Measurements from ENCODE around the gene EIF3A.

EIF3A gene

DNA sequence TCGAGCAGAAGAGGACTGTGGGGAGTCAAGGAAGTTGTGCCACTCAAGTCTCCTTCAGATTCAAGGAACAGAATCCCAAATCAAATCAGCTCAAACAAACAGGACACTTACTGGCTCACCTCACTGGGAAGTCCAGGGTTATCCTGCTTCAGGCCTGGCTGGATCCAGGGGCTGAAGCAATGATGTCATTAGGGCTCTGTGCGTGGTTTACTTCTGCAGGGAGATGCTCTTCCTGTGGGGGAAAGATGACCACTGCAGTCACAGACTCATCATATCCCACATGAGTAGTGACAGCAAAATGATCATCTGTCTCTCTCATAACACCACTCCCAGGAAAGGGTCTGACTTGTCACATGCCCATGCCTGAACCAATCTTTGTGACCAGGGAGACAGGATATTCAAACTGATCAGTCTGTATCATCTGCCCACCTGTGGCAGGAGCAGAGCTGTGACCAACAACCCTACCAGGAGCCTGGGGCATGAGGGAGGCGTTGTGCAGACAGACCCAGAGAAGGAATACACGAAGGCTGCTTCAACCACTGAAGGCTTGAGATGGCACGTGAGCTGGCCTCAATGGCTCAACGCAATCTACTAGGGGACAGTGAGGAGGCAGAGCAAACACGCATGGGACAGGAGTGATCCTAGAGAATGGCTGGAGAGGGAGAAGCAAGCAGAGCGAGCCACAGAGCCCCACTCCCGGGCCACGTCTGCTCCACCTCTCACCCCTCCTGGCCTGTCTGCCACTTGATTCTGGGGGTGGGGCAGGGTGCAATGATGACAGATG lies 78.7 kb downstream of the EIF3A start:
- no peak for DNase-seq

GRCh38 chr10:118998183-118998582 lies 82.4 kb downstream of the EIF3A start:
- no peak for DNase-seq

DNA sequence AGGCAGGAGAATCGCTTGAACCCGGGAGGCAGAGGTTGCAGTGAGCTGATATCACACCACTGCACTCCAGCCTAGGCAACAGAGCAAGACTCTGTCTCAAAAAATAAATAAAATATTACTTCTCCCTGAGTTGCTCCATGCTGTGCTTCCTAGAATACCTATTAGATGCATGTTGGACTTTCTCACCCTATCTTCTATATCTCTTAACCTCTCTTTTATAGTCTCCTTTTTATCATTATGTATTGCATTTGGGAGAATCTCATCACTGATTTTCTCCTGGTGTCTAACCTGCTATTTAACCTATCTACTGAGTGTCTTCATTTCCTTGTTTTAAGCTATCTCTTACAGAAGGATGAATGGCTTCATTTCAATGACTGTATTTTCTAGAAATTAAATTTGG lies 83.2 kb downstream of the EIF3A start:
- DNase-seq: no peak

DNA sequence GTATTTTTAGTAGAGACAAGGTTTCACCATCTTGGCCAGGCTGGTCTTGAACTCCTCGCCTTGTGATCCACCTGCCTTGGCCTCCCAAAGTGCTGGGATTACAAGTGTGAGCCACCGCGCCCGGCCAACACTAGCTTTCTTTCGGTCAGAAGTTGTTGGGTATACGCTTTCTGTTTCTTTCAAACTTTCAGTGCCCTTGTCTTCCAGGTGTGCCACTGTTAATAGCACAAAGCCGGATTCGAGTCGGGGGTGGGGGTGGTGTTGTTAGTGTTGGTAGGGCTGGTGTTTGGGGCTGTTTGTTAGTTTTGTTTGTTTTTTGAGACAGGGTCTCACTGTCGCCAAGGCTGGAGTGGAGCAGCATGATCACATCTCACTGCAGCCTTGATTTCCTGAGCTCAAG lies 84.9 kb downstream of the EIF3A start:
- DNase-seq: no peak

GRCh38 chr10:118994321-118994720 lies 86.3 kb downstream of the EIF3A start:
- no peak for DNase-seq

DNA sequence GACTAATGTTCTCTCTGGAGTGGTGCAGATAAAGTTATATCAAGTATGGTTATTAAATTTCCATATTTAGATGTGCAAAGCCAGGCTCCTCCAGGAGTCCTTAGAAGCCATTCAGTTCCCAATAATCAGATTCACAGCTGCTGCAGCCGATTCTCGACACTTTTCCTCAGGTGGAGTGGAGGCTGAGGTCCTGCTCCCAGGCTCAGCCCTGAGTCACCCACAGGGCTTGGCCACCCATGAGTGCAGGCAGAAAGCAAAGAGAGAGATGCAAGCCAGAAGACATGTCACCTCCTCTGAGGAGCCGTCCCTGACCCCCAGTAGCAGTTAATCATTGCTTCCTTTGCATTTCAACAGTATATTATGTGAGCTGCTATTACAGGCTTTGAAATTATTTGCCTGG lies 87.4 kb downstream of the EIF3A start:
- DNase-seq: no peak

- DNase-seq: no peak
These were observed 88.1 kb downstream of the EIF3A start for GRCh38 chr10:118992496-118992895.

- DNase-seq: no peak
These were observed 90.3 kb downstream of the EIF3A start for GRCh38 chr10:118990326-118990725.

DNA sequence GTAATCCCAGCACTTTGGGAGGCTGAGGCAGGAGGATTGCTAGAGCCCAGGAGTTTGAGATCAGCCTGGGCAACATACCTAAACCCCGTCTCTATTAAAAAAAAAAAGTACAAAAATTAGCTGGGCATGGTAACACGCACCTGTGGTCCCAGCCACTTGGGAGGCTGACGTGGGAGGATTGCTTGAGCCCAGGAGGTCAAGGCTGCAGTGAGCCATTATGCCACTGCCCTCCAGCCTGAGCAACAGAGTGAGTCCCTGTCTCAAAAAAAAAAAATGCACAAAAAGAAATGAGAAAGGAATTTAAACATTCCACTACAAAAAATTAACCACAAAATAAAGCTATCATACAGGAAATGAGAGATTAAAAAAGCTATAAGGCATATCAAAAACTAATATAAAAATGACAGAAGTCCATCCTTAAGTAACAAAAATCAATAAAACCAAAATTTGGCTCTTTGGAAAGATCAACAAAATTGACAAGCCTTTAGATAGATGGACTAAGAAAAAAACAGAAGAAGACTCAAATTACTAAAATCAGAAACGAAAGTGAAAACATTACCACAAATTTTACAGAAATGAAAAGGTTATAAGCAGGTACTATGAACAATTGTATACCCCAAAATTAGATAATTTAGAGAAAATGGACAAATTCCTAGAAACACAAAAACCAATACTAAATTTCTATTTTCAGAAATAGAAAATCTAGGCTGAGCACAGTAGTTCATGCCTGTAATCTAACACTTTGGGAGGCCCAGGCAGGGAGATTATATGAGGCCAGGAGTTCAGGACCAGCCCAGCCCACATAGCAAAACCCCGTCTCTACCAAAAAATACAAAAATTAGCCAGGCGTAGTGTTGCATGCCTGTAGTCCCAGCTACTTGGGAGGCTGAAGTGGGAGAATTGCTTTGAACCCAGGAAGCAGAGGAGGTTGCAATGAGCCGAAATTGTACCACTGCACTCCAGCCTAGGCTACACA lies 93.5 kb downstream of the EIF3A start:
- no peak for DNase-seq

- no peak for DNase-seq
These were observed 95.0 kb downstream of the EIF3A start for GRCh38 chr10:118985576-118985975.
